Measurements from ENCODE around the gene PCSK5. TPM values are rescaled to one million over a fixed set of nuclear protein-coding genes. Genes with fewer than 3 reads are reported as not detected.

PCSK5 gene
- total RNA-seq, 1 experiment from 2014 or later = 0.17 TPM

DNA sequence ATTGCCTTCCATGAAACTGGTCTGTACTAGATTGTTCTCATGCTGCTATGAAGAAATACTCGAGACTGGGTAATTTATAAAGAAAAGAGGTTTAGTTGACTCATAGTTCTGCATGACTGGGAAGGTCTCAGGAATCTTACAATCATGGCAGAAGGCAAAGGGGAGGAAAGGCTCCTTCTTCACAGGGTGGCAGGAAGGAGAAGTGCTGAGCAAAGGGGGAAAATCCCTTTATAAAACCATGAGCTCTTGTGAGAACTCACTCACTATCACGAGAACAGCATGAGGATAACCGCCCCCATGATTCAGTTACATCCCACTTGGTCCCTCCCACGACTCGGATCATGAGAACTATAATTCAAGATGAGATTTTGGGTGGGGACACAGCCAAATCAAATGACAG is 340.5 kb downstream of the PCSK5 start:
- no peak for DNase-seq (ENCODE audit: low spot score)
- no TSS peak for BruUV-seq (replicated peaks)
- POLR2A ChIA-PET (ENCODE audit: low non-redundant PET) = no interaction called here

DNA sequence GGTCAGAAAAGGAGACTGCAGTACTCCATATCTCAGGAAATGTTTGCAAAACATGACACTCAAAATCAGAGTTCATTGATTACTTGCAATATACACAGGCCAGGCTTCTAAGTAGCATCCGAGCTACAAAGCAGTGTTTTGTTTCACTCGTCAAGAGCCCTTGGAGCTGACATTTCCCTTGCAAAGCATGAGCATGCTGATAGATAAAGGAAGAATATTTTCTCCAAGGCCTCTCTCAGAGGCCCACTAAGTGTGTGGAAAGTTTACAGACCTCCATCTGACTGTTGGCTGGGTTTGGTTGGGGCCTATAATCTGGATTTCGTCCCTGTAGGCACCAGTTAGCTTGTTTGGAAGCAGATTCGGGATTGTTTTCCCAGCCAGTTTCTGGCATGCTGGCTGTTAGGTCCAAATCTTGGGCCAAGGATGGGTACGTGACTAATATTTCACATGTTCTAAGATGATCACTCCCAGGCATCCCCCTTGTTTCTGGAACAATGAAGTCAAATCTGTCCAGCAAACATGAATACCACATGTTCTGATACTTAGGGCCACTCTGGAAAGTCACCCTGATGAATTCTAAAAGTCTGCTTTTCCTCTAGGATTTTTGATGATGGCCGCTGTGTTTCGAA is 342.5 kb downstream of the PCSK5 start:
- CTCF ChIA-PET = no interaction called here
- BruUV-seq (replicated peaks) = no TSS peak

More for the DNA sequence above, 340.5 kb downstream of the PCSK5 start:
- H3K9me3 ChIP-seq (ENCODE audit: low read depth, low read length, poor library complexity, severe bottlenecking) = no peaks in the 10 kb centered on the region
- no peak for TF ChIP-seq EZH2 (IDR thresholded peaks at IDR 0.05; ENCODE audit: borderline replicate concordance, low read depth, low read length, poor library complexity, severe bottlenecking)
- TF ChIP-seq, protein P1, sequence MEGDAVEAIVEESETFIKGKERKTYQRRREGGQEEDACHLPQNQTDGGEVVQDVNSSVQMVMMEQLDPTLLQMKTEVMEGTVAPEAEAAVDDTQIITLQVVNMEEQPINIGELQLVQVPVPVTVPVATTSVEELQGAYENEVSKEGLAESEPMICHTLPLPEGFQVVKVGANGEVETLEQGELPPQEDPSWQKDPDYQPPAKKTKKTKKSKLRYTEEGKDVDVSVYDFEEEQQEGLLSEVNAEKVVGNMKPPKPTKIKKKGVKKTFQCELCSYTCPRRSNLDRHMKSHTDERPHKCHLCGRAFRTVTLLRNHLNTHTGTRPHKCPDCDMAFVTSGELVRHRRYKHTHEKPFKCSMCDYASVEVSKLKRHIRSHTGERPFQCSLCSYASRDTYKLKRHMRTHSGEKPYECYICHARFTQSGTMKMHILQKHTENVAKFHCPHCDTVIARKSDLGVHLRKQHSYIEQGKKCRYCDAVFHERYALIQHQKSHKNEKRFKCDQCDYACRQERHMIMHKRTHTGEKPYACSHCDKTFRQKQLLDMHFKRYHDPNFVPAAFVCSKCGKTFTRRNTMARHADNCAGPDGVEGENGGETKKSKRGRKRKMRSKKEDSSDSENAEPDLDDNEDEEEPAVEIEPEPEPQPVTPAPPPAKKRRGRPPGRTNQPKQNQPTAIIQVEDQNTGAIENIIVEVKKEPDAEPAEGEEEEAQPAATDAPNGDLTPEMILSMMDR (conservative IDR thresholded peaks at IDR 0.05; ENCODE audit: low read depth, low read length) = no peak
- H3K27me3 ChIP-seq (replicated peaks; ENCODE audit: insufficient read depth, low read depth, low read length, poor library complexity) = peaks cover 6% of the 10 kb centered on the region
- H3K27ac ChIP-seq (ENCODE audit: low read depth, low read length, poor library complexity, severe bottlenecking) = no peak overlapping the region
- CTCF ChIA-PET = no interaction called here
- H3K36me3 ChIP-seq (ENCODE audit: insufficient read depth, low read length, poor library complexity, severe bottlenecking) = no peaks in the 10 kb centered on the region
- H3K4me3 ChIP-seq (ENCODE audit: low read depth, low read length, poor library complexity, severe bottlenecking) = no peak overlapping the region
- intact Hi-C loops (cut with micrococcal nuclease; ENCODE audit: unreplicated experiment) = no loop called here
- H3K4me1 ChIP-seq (ENCODE audit: insufficient read depth, low read length, poor library complexity, severe bottlenecking) = no peaks in the 10 kb centered on the region

DNA sequence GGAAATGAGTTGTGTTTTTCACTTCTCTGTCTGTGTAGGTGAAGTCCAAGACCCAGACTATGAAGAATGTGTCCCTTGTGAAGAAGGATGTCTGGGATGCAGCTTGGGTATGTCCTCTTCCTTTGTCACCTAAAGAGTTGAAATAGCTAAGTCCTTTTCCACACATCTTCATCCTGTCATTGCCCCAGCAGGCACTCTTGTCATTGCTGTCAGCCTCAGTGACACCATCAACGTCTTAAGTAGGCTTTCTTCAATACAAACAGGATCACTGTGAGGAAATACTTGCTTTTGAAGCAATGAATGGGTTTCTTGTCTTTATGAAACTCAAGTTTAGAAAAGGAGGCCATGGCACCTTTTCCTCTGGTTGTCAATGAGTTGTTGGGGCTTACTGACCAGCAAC is 350.1 kb downstream of the PCSK5 start:
- no peak overlapping the region for H3K27ac ChIP-seq (ENCODE audit: low read depth, low read length, poor library complexity, severe bottlenecking)
- POLR2A ChIA-PET (ENCODE audit: low non-redundant PET) = no interaction called here
- H3K27me3 ChIP-seq (replicated peaks; ENCODE audit: insufficient read depth, low read depth, low read length, poor library complexity) = peaks cover 24% of the 10 kb centered on the region
- no peaks in the 10 kb centered on the region for H3K4me1 ChIP-seq (ENCODE audit: insufficient read depth, low read length, poor library complexity, severe bottlenecking)
- intact Hi-C loops (cut with micrococcal nuclease; ENCODE audit: unreplicated experiment) = no loop called here
- no peaks in the 10 kb centered on the region for H3K36me3 ChIP-seq (ENCODE audit: insufficient read depth, low read length, poor library complexity, severe bottlenecking)
- H3K9me3 ChIP-seq (ENCODE audit: low read depth, low read length, poor library complexity, severe bottlenecking) = no peaks in the 10 kb centered on the region
- no peak overlapping the region for H3K4me3 ChIP-seq (ENCODE audit: low read depth, low read length, poor library complexity, severe bottlenecking)
- TF ChIP-seq, protein P1 (conservative IDR thresholded peaks at IDR 0.05; ENCODE audit: low read depth, low read length) = no peak
- TF ChIP-seq EZH2 (IDR thresholded peaks at IDR 0.05; ENCODE audit: borderline replicate concordance, low read depth, low read length, poor library complexity, severe bottlenecking) = no peak
- CTCF ChIA-PET = no interaction called here
- DNase-seq (ENCODE audit: low spot score) = no peak
- no TSS peak for BruUV-seq (replicated peaks)

More for the DNA sequence above, 342.5 kb downstream of the PCSK5 start:
- no peak for TF ChIP-seq EZH2 (IDR thresholded peaks at IDR 0.05; ENCODE audit: borderline replicate concordance, low read depth, low read length, poor library complexity, severe bottlenecking)
- Histone ChIP-seq H3K36me3 (ENCODE audit: insufficient read depth, low read length, poor library complexity, severe bottlenecking) (no peaks in the 10 kb centered on the region), H3K4me1 (ENCODE audit: insufficient read depth, low read length, poor library complexity, severe bottlenecking) (no peaks in the 10 kb centered on the region), H3K27me3 (replicated peaks; ENCODE audit: insufficient read depth, low read depth, low read length, poor library complexity) (peaks cover 12% of the 10 kb centered on the region), H3K27ac (ENCODE audit: low read depth, low read length, poor library complexity, severe bottlenecking) (no peak overlapping the region), H3K9me3 (ENCODE audit: low read depth, low read length, poor library complexity, severe bottlenecking) (no peaks in the 10 kb centered on the region), H3K4me3 (ENCODE audit: low read depth, low read length, poor library complexity, severe bottlenecking) (no peak overlapping the region)
- intact Hi-C loops (cut with micrococcal nuclease; ENCODE audit: unreplicated experiment) = no loop called here
- no peak for DNase-seq (ENCODE audit: low spot score)
- POLR2A ChIA-PET (ENCODE audit: low non-redundant PET) = no interaction called here

DNA sequence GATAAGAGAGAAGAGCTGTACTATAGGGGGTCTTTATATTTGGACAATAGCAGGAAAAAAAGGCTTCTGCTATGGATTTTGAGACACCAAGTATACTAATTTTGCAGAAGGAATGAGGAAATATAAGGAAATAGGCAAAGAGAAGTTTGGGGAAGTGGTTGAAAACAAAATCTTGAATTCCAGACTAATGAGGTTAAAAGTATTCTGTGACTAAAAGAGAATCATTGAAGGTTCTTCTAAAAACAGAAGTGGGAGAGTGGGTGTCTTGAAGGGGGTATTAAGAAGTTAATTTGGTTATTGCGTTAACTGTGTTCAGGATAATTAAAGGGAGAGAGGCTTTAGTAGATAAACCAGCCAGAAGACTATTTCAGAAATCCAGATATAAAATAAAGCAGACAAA is 355.0 kb downstream of the PCSK5 start:
- ChIA-PET POLR2A (ENCODE audit: low non-redundant PET) (no interaction called here), CTCF (no interaction called here)
- Histone ChIP-seq H3K9me3 (ENCODE audit: low read depth, low read length, poor library complexity, severe bottlenecking) (no peaks in the 10 kb centered on the region), H3K4me1 (ENCODE audit: insufficient read depth, low read length, poor library complexity, severe bottlenecking) (no peaks in the 10 kb centered on the region), H3K36me3 (ENCODE audit: insufficient read depth, low read length, poor library complexity, severe bottlenecking) (no peaks in the 10 kb centered on the region), H3K27ac (ENCODE audit: low read depth, low read length, poor library complexity, severe bottlenecking) (no peak overlapping the region), H3K4me3 (ENCODE audit: low read depth, low read length, poor library complexity, severe bottlenecking) (no peak overlapping the region), H3K27me3 (replicated peaks; ENCODE audit: insufficient read depth, low read depth, low read length, poor library complexity) (peaks cover 18% of the 10 kb centered on the region)
- no TSS peak for BruUV-seq (replicated peaks)
- DNase-seq (ENCODE audit: low spot score) = no peak
- intact Hi-C loops (cut with micrococcal nuclease; ENCODE audit: unreplicated experiment) = no loop called here
- no peak for TF ChIP-seq EZH2 (IDR thresholded peaks at IDR 0.05; ENCODE audit: borderline replicate concordance, low read depth, low read length, poor library complexity, severe bottlenecking)
- TF ChIP-seq, protein P1 (conservative IDR thresholded peaks at IDR 0.05; ENCODE audit: low read depth, low read length) = no peak

Data from A673 (cell line).